Lung (tissue), 12 donors: ENCODE results near the gene TMEM248. TPM values are rescaled to one million over a fixed set of nuclear protein-coding genes. Genes with fewer than 3 reads are reported as not detected.
A peak's percentile ranks its signal among the peaks of the same experiment; 100 is the strongest.

Experiments
- ATAC-seq: fragments of 200-7000 bp; cut with Tn5 transposase; one replicate; pipeline ENCODE4 v1.9.1; 2020; ENCODE audit warnings: moderate number of reproducible peaks; ENCODE audit not compliant: insufficient read depth, low FRiP score
- DNase-seq, 3 donors: peaks; one replicate each; pipeline ENCODE4 v3.0.0-alpha.2; 2013 to 2017
- H3K27ac ChIP-seq, 2 donors: one replicate each; pipeline ENCODE4 v1.5.1; 2013; ENCODE audit warnings: mild to moderate bottlenecking in 2 of 2, moderate library complexity in 2 of 2, control low read depth in 1 of 2, inconsistent platforms in 1 of 2, low read depth in 1 of 2, low read length in 1 of 2
- H3K27me3 ChIP-seq, 3 donors: one replicate each; pipeline ENCODE4 v1.5.1; 2013; ENCODE audit warnings: low read length in 2 of 3; ENCODE audit not compliant: control insufficient read depth in 3 of 3, insufficient read depth in 3 of 3
- H3K36me3 ChIP-seq, 4 donors: one replicate each; pipeline ENCODE4 v1.5.1; 2013; ENCODE audit warnings: low read length in 4 of 4, mild to moderate bottlenecking in 1 of 4, moderate library complexity in 1 of 4; ENCODE audit not compliant: control insufficient read depth in 4 of 4, insufficient read depth in 4 of 4
- H3K4me1 ChIP-seq, 5 donors: one replicate each; pipeline ENCODE4 v1.5.1; 2013; ENCODE audit warnings: low read length in 5 of 5, mild to moderate bottlenecking in 2 of 5, moderate library complexity in 1 of 5; ENCODE audit not compliant: control insufficient read depth in 5 of 5, insufficient read depth in 5 of 5
- H3K4me3 ChIP-seq: one replicate; pipeline ENCODE4 v1.5.1; 2013; ENCODE audit warnings: mild to moderate bottlenecking, control low read depth, moderate library complexity
- H3K9ac ChIP-seq, 2 donors: one replicate each; pipeline ENCODE4 v1.5.1; 2013; ENCODE audit warnings: low read length in 2 of 2, control low read depth in 1 of 2; ENCODE audit not compliant: insufficient read depth in 1 of 2
- H3K9me3 ChIP-seq, 4 donors: one replicate each; pipeline ENCODE4 v1.5.1; 2013; ENCODE audit warnings: low read length in 3 of 4, mild to moderate bottlenecking in 1 of 4, moderate library complexity in 1 of 4; ENCODE audit not compliant: control insufficient read depth in 4 of 4, insufficient read depth in 3 of 4
- WGBS, 2 donors: extraction: QIAGEN DNeasy Blood & Tissue Kit; methylation state at CpG; one replicate each; pipeline ENCODE4 v1.1.7; 2013; 5-methylcytosine and 5-hydroxymethylcytosine counted together
- polyA plus RNA-seq, 2 donors: library from polyadenylated mRNA; stranded (reverse); fragments of 200-250 nt; gene quantifications; one replicate each; pipeline ENCODE4 v1.2.1, GENCODE V29; 2013
- total RNA-seq, 2 donors: library from RNA; depleted of rRNA in 1 of 2; stranded (reverse); fragments of >200 nt in 1 of 2; gene quantifications; one replicate each; pipeline ENCODE4 v1.2.1, GENCODE V29; 2014 to 2021
- TF ChIP-seq, protein P1 (sequence below): IDR thresholded peaks from 2 replicates; pipeline ENCODE4 v1.5.1; 2012; ENCODE audit warnings: mild to moderate bottlenecking; ENCODE audit errors: control extremely low read depth, extremely low read depth
- donor health status: control.
- donor health status: control.
- donor health status: Bipolar disorder and iron deficiency.
- donor health status: healthy.
- donor health status: DM: yes; HTN: yes; CAD: no.

The TMEM248 gene
- total and polyA plus RNA-seq, 4 donors = 46.0 to 114 (median 63.1) TPM

DNA sequence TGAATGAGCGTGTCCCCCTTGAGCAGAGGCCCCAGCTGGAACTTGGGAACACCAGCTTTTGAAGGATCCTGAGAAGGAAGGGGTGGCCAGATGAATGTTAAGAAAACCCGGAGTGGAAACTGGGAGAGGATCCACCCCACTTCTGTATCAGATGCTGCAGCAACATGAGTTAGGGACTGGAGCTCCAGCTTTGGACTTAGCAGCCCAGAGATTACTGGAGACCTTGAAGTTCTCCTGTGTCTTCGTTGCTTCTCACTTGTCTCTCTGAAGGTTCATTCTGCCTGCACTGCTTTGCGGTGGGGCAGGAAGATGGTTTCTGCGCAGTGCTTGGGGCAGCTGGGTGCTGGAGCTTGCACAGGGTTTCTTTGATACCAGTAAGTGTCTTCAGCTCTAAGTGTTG, 9.3 kb downstream of the TMEM248 start:
- H3K4me1 ChIP-seq = peaks cover 0 to 13% (median 0%) of the 10 kb centered on the region in 5 donors
- no peak for ATAC-seq
- WGBS, 2 donors = 75 to 76% methylated on average over 5 of the region's 5 CpGs

DNA sequence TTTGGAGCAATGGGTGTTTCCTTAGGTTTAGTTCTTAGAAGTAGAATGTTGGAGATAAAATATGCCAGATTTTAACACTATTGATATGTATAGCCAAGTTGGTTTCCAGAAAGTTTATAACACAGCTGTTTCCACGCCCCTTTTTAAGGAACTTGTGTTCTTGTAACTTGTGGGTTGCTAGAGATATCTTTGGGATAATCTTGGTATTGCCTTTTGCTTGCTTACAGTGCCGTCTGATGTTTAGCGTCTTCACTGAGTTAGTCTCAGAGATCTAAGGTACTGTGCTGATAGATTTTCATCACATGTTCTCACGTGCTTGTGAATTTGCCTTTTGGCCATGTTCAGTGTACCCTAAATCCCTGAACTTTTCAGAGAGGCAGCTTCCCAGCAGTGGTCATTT, 12.4 kb downstream of the TMEM248 start:
- no peak for ATAC-seq
- Histone ChIP-seq H3K36me3 (peaks cover 0 to 4% (median 0%) of the 10 kb centered on the region in 4 donors), H3K9ac (no peak overlapping the region), H3K9me3 (no peaks in the 10 kb centered on the region), H3K27me3 (no peaks in the 10 kb centered on the region), H3K27ac (no peak overlapping the region), H3K4me1 (peaks cover 0 to 10% (median 0%) of the 10 kb centered on the region in 5 donors), H3K4me3 (no peak overlapping the region)
- TF ChIP-seq, protein P1, sequence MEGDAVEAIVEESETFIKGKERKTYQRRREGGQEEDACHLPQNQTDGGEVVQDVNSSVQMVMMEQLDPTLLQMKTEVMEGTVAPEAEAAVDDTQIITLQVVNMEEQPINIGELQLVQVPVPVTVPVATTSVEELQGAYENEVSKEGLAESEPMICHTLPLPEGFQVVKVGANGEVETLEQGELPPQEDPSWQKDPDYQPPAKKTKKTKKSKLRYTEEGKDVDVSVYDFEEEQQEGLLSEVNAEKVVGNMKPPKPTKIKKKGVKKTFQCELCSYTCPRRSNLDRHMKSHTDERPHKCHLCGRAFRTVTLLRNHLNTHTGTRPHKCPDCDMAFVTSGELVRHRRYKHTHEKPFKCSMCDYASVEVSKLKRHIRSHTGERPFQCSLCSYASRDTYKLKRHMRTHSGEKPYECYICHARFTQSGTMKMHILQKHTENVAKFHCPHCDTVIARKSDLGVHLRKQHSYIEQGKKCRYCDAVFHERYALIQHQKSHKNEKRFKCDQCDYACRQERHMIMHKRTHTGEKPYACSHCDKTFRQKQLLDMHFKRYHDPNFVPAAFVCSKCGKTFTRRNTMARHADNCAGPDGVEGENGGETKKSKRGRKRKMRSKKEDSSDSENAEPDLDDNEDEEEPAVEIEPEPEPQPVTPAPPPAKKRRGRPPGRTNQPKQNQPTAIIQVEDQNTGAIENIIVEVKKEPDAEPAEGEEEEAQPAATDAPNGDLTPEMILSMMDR = no peak
- WGBS, 2 donors = 82 to 83% methylated on average over 4 of the region's 4 CpGs
- no peak for DNase-seq

More for the DNA sequence above, 9.3 kb downstream of the TMEM248 start:
- no peaks in the 10 kb centered on the region for H3K9me3 ChIP-seq
- H3K4me3 ChIP-seq = no peak overlapping the region
- TF ChIP-seq, protein P1 = no peak
- DNase-seq = peak in 2 of 3 donors; percentile 29 to 38
- no peak overlapping the region for H3K9ac ChIP-seq
- no peaks in the 10 kb centered on the region for H3K27me3 ChIP-seq
- no peak overlapping the region for H3K27ac ChIP-seq
- H3K36me3 ChIP-seq = peaks cover 0 to 5% (median 2%) of the 10 kb centered on the region in 4 donors

DNA sequence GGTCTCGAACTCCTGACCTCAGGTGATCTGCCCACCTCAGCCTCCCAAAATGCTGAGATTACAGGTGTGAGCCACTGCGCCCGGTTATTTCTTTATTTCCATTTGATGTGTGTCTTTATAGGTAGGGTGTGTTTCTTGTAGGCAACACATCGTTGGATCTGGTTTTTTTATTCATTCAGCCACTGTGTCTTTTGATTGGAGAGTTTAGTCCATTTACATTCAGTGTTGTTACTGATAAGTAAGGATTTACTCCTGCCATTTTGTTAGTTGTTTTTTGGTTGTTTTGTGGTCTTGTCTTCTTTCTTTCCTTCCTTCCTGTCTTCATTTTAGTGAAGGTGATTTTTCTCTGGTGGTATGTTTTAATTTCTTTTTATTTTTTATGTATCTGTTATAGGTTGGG, 16.9 kb downstream of the TMEM248 start:
- H3K27me3 ChIP-seq = no peaks in the 10 kb centered on the region
- no peaks in the 10 kb centered on the region for H3K4me1 ChIP-seq
- DNase-seq = no peak
- H3K27ac ChIP-seq = no peak overlapping the region
- WGBS, 2 donors = 98% methylated on average over 4 of the region's 4 CpGs
- TF ChIP-seq, protein P1 = no peak
- H3K36me3 ChIP-seq = peaks cover 1 to 12% (median 6%) of the 10 kb centered on the region in 4 donors
- no peak overlapping the region for H3K9ac ChIP-seq
- ATAC-seq = no peak
- no peak overlapping the region for H3K4me3 ChIP-seq
- H3K9me3 ChIP-seq = no peaks in the 10 kb centered on the region

DNA sequence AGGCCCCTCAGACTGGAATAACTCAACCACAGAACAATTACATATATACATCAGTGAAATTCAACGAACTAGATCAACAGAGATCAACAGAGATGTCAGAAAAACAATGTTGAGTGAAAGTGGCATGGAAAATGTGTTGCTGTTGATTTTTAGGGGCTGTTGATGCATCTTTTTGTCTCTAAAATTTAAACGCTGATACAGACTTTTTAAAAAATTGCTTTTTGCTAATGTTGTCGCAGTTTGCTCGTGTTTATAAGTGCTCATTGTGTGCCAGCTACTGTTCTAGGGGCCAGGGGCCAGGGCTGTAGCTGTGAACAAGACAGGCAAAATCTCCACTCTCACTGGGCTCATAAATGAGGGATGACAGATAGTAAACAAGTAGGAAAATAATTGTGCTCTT, 18.3 kb downstream of the TMEM248 start:
- TF ChIP-seq, protein P1 = no peak

More for the DNA sequence above, 18.3 kb downstream of the TMEM248 start:
- no peak for ATAC-seq
- Histone ChIP-seq H3K9me3 (no peaks in the 10 kb centered on the region), H3K4me1 (no peaks in the 10 kb centered on the region), H3K4me3 (no peak overlapping the region), H3K27ac (no peak overlapping the region), H3K36me3 (peaks cover 7 to 18% (median 11%) of the 10 kb centered on the region in 4 donors), H3K9ac (no peak overlapping the region), H3K27me3 (no peaks in the 10 kb centered on the region)
- DNase-seq = no peak
- 90 to 92% methylated on average over 4 of the region's 4 CpGs for WGBS, 2 donors
